ENCODE data around the gene IMP4. TPM values are rescaled to one million over a fixed set of nuclear protein-coding genes. Genes with fewer than 3 reads are reported as not detected.

IMP4 gene
- total and polyA plus RNA-seq, 4 donors: 31.7 to 95.5 (median 61.2) TPM

DNA sequence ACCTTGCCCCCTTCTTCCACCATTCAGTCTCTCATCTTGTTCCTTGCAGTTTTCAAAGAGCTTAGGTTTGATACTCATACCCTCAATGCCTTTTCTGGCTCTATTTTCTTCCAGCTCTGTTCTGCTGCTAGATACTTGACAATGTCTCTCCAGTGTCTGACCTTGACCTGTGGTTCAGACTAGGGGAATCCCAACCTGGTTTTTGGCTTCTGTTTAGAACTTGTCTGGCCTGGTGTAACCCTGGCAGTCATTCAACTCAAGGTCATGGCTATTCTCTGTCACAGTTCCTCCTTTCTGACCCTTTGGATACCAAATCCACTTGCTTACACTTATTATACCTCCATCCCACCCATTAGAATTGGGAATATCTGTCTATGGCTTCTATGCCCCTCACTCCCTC, 31.8 kb upstream of the IMP4 start:
- Histone ChIP-seq H3K9ac (ENCODE audit: low read depth in 1 of 2, low read length in 2 of 2) (no peak overlapping the region), H3K27me3 (ENCODE audit: control insufficient read depth in 4 of 4, insufficient read depth in 4 of 4, low read length in 3 of 4) (no peaks in the 10 kb centered on the region), H3K9me3 (ENCODE audit: control insufficient read depth in 4 of 4, low read length in 3 of 4) (no peaks in the 10 kb centered on the region), H3K36me3 (ENCODE audit: control insufficient read depth in 4 of 4, insufficient read depth in 3 of 4, low read depth in 1 of 4, low read length in 3 of 4) (no peaks in the 10 kb centered on the region), H3K4me1 (ENCODE audit: control insufficient read depth in 4 of 4, insufficient read depth in 4 of 4, low read length in 3 of 4) (peaks cover 0 to 6% (median 0%) of the 10 kb centered on the region in 4 donors), H3K27ac (ENCODE audit: low read depth in 1 of 2, low read length in 2 of 2) (no peak overlapping the region), H3K4me3 (ENCODE audit: low read depth in 1 of 3, low read length in 3 of 3) (no peak overlapping the region)
- no peak for DNase-seq (ENCODE audit: low spot score)
- TF ChIP-seq, protein P1, sequence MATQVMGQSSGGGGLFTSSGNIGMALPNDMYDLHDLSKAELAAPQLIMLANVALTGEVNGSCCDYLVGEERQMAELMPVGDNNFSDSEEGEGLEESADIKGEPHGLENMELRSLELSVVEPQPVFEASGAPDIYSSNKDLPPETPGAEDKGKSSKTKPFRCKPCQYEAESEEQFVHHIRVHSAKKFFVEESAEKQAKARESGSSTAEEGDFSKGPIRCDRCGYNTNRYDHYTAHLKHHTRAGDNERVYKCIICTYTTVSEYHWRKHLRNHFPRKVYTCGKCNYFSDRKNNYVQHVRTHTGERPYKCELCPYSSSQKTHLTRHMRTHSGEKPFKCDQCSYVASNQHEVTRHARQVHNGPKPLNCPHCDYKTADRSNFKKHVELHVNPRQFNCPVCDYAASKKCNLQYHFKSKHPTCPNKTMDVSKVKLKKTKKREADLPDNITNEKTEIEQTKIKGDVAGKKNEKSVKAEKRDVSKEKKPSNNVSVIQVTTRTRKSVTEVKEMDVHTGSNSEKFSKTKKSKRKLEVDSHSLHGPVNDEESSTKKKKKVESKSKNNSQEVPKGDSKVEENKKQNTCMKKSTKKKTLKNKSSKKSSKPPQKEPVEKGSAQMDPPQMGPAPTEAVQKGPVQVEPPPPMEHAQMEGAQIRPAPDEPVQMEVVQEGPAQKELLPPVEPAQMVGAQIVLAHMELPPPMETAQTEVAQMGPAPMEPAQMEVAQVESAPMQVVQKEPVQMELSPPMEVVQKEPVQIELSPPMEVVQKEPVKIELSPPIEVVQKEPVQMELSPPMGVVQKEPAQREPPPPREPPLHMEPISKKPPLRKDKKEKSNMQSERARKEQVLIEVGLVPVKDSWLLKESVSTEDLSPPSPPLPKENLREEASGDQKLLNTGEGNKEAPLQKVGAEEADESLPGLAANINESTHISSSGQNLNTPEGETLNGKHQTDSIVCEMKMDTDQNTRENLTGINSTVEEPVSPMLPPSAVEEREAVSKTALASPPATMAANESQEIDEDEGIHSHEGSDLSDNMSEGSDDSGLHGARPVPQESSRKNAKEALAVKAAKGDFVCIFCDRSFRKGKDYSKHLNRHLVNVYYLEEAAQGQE (IDR thresholded peaks at IDR 0.05): no peak
- TF ChIP-seq EGR1 (IDR thresholded peaks at IDR 0.05; ENCODE audit: low read depth in 2 of 2): no peak
- TF ChIP-seq, protein P2, sequence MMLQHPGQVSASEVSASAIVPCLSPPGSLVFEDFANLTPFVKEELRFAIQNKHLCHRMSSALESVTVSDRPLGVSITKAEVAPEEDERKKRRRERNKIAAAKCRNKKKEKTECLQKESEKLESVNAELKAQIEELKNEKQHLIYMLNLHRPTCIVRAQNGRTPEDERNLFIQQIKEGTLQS (IDR thresholded peaks at IDR 0.05): no peak
- TF ChIP-seq RXRA (IDR thresholded peaks at IDR 0.05): peak in 1 of 2 donors; percentile 44
- TF ChIP-seq MAX (IDR thresholded peaks at IDR 0.05): no peak
- no peak for TF ChIP-seq YY1 (IDR thresholded peaks at IDR 0.05)
- no peak for TF ChIP-seq NR2F2 (IDR thresholded peaks at IDR 0.05)
- TF ChIP-seq GABPA (IDR thresholded peaks at IDR 0.05 in 1 of 2, conservative IDR thresholded peaks at IDR 0.05 in 1 of 2): no peak
- TF ChIP-seq JUND (IDR thresholded peaks at IDR 0.05): no peak
- TF ChIP-seq, protein P3, sequence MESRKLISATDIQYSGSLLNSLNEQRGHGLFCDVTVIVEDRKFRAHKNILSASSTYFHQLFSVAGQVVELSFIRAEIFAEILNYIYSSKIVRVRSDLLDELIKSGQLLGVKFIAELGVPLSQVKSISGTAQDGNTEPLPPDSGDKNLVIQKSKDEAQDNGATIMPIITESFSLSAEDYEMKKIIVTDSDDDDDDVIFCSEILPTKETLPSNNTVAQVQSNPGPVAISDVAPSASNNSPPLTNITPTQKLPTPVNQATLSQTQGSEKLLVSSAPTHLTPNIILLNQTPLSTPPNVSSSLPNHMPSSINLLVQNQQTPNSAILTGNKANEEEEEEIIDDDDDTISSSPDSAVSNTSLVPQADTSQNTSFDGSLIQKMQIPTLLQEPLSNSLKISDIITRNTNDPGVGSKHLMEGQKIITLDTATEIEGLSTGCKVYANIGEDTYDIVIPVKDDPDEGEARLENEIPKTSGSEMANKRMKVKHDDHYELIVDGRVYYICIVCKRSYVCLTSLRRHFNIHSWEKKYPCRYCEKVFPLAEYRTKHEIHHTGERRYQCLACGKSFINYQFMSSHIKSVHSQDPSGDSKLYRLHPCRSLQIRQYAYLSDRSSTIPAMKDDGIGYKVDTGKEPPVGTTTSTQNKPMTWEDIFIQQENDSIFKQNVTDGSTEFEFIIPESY (IDR thresholded peaks at IDR 0.05): no peak
- TF ChIP-seq TAF1 (conservative IDR thresholded peaks at IDR 0.05): no peak
- TF ChIP-seq HNF4A (conservative IDR thresholded peaks at IDR 0.05): peak in 1 of 2 donors; percentile 32
- no peak for TF ChIP-seq SP1 (IDR thresholded peaks at IDR 0.05)
- TF ChIP-seq FOXA1 (IDR thresholded peaks at IDR 0.05): no peak
- no peak for TF ChIP-seq HNF4G (IDR thresholded peaks at IDR 0.05)

DNA sequence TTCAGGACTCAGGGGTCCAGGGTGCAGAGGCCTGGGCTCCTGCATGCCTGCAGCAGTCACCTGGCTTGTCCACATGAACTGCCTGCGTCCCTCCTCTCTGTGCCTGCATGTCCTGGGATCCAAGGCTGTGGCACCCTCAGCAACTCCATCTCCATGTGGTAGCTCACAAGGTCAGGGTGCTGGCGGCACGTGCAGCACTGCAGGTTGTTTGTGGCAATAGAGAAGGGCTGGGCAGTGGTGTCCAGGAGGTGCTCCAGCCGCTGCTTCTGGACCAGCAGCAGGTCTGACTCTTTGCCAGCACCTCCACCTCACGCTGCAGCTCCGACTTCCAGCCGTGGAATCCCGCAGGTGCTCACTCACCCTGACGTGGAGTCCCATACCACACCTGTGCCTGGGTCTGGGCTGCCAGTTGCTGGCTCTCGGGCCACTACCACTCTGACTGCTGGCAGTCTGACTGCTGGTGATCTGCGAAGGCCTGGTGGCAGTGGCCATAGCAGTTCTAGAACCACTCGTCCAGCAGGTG, 28.8 kb upstream of the IMP4 start:
- TF ChIP-seq YY1 (IDR thresholded peaks at IDR 0.05) (no peak), FOXA2 (IDR thresholded peaks at IDR 0.05) (no peak), RAD21 (IDR thresholded peaks at IDR 0.05) (no peak), MAX (IDR thresholded peaks at IDR 0.05) (no peak)
- no peak overlapping the region for H3K27ac ChIP-seq (ENCODE audit: low read depth in 1 of 2, low read length in 2 of 2)
- peaks cover 0 to 6% (median 0%) of the 10 kb centered on the region in 4 donors for H3K4me1 ChIP-seq (ENCODE audit: control insufficient read depth in 4 of 4, insufficient read depth in 4 of 4, low read length in 3 of 4)
- H3K4me3 ChIP-seq (ENCODE audit: low read depth in 1 of 3, low read length in 3 of 3): no peak overlapping the region
- WGBS: 86% methylated on average over 12 of the region's 12 CpGs
- no peak for DNase-seq (ENCODE audit: low spot score)
- no peaks in the 10 kb centered on the region for H3K9me3 ChIP-seq (ENCODE audit: control insufficient read depth in 4 of 4, low read length in 3 of 4)
- H3K9ac ChIP-seq (ENCODE audit: low read depth in 1 of 2, low read length in 2 of 2): no peak overlapping the region
- H3K36me3 ChIP-seq (ENCODE audit: control insufficient read depth in 4 of 4, insufficient read depth in 3 of 4, low read depth in 1 of 4, low read length in 3 of 4): no peaks in the 10 kb centered on the region
- H3K27me3 ChIP-seq (ENCODE audit: control insufficient read depth in 4 of 4, insufficient read depth in 4 of 4, low read length in 3 of 4): no peaks in the 10 kb centered on the region
